GM18868 (cell line): ENCODE data around the gene ACTR3C.
"Not testable (repeated sequence)": the region's sequence is repeated elsewhere in the genome, so short reads cannot be mapped to it uniquely, and the experiment has no call there.

ENCODE experiments used
- ATAC-seq: cut with Tn5 transposase; IDR thresholded peaks from one replicate; pipeline ENCODE4 v1.9.1; 2021; ENCODE audit warnings: mild to moderate bottlenecking, moderate library complexity; ENCODE audit not compliant: unreplicated experiment

The ACTR3C gene

GRCh38 chr7:150285849-150286754, 37.2 kb downstream of the ACTR3C start:
- ATAC-seq, result peak; percentile 86

DNA sequence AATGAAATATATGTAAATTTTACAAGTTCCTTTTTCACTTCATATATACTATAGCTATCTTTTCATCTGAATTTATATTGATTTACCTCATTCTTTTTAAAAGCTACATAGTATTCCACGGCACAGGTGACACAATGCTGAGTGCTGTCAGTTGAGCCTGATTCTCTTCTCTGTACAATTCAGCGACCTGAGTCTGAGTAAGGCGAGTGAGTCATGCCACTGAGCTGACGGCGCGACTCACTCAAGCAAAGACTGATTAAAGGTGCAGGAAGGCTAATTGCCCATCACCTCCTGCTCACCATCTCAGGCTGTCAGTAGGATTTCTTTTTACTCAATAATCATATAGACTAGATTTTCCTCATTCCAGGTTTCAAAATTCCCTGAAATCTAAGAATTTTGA, 39.7 kb downstream of the ACTR3C start:
- ATAC-seq, result not testable (repeated sequence)

GRCh38 chr7:150283111-150283510, 40.2 kb downstream of the ACTR3C start:
- not testable (repeated sequence) for ATAC-seq

GRCh38 chr7:150281681-150282403, 41.5 kb downstream of the ACTR3C start:
- ATAC-seq, result not testable (repeated sequence)

GRCh38 chr7:150278383-150278782, 45.0 kb downstream of the ACTR3C start:
- ATAC-seq, result not testable (repeated sequence)

DNA sequence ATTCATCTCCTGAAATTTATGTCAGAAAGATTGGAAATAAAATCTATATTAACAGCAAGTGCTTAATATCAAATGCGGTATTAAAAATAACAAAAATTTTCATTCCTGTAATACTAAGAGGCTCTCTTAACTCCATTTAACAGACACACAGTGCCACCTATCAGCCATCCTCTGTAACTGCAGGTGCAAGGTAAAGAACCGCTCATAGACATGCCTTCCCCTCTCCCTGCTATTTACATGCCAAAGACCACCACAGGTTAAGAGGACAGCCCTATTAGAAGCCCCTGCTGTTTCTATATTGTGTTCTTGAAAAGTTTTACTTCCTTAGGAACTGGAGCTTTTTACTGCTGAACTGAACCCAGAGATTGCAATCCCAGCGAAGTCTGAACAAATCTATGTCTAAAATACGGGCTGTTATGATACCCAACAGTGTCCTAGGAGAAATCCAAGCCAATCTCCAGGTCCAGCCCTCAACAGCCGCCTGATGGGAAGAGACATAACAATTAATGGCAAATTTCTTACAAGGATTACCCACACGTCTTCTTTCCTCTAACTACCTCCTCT, 47.1 kb downstream of the ACTR3C start:
- peak; percentile 48 for ATAC-seq

DNA sequence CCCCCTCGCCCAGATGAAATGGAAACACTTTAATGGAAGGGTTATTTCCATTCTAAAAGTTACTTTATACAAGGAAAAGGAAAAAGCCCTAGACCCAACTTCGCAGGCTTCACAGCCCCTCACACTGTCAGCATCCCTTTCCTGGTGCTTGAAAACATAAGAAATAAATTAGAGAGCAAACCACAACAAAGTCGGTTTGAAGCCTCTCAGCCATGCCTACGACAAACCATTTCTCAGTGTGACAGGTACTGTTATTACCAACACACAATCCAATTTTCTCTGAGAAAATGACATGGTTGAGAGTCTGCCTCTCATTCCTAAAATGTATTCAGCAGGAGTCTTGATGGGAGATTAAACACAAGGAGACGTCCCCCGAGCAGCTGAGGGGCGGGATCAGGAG, 51.4 kb downstream of the ACTR3C start:
- ATAC-seq, result not testable (repeated sequence)

- ATAC-seq, result not testable (repeated sequence)
These were observed 53.1 kb downstream of the ACTR3C start for GRCh38 chr7:150270101-150270824.

DNA sequence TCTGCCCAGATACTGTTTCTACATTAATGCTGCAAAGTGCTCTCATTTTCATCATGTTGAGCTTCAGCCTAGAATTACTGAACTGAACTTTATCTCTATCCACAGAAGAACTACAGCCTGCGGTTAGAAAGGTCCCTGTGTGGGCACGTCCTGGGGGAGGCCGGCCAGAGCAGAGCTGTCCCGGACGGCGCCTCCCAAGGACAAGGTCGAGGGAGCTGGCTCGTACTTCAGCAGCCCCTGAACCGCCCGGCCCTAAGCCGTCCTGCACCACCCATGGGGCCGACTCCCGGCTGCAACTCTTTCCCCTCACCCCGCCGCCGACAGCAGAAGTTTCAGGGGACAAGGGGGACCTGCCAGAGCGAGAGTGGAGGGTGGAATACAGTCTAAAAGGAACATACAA, 54.5 kb downstream of the ACTR3C start:
- not testable (repeated sequence) for ATAC-seq

DNA sequence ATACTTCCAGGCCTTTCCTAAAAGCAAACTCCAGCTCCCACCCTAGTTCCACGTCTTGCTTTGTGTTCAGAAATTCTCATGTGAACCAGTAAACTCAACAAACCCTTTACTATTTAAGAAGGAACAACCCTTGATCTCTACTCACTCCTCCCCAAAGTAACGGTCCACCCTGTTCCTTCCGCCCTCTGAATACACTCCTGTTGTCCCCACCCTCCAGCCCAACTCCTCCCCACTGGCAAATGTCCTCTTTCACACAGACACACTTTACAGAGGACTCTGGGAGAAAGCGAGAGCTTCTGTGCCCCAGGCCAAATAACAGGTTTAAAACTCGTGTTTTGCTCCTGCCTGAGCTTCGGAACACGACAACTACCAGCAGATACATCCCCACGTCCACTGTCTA, 55.1 kb downstream of the ACTR3C start:
- ATAC-seq, result not testable (repeated sequence)

GRCh38 chr7:150266953-150267665, 56.2 kb downstream of the ACTR3C start:
- ATAC-seq, result not testable (repeated sequence)

- not testable (repeated sequence) for ATAC-seq
These were observed 60.7 kb downstream of the ACTR3C start for GRCh38 chr7:150262656-150263055.

- ATAC-seq, result not testable (repeated sequence)
These were observed 75.6 kb downstream of the ACTR3C start for GRCh38 chr7:150247745-150248144.

DNA sequence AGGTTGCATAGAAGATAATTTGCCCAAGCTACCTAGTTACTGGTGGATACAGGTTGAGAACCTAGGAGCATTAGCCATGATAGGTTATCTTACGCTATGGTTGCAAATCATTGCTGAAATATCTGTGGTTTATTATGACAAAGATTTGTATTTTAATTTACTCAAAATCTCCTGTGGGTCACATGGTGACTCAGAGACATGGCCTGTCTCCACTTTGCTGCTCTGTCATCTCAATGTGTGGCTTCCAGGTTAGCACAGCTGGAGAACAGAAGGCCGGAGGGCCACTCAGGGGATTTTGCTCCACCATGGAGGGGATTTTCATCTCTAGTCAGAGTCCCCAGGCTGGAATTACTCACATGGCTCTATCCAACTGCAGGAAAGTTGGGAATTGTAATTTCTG, 78.1 kb downstream of the ACTR3C start:
- ATAC-seq, result not testable (repeated sequence)

DNA sequence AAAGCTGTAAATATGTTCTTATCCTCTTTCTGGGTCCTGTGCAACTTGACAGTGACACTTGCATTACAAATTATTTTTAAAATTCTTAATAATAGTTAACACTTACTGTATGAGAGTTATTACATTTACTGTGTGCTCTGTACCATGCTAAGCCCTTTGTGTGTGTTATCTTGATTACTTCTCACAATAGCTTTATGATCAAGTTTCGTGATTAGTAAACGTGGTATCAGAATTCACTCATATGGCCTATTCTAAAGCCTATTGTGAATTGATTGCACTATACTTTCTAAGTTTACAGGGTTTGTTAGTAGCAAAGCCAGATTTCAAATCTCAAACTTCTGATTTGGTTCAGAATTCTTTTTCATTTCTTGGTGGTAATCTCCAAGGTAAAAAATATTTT, 80.4 kb downstream of the ACTR3C start:
- not testable (repeated sequence) for ATAC-seq

- ATAC-seq, result not testable (repeated sequence)
These were observed 97.9 kb downstream of the ACTR3C start for GRCh38 chr7:150225444-150225843.

DNA sequence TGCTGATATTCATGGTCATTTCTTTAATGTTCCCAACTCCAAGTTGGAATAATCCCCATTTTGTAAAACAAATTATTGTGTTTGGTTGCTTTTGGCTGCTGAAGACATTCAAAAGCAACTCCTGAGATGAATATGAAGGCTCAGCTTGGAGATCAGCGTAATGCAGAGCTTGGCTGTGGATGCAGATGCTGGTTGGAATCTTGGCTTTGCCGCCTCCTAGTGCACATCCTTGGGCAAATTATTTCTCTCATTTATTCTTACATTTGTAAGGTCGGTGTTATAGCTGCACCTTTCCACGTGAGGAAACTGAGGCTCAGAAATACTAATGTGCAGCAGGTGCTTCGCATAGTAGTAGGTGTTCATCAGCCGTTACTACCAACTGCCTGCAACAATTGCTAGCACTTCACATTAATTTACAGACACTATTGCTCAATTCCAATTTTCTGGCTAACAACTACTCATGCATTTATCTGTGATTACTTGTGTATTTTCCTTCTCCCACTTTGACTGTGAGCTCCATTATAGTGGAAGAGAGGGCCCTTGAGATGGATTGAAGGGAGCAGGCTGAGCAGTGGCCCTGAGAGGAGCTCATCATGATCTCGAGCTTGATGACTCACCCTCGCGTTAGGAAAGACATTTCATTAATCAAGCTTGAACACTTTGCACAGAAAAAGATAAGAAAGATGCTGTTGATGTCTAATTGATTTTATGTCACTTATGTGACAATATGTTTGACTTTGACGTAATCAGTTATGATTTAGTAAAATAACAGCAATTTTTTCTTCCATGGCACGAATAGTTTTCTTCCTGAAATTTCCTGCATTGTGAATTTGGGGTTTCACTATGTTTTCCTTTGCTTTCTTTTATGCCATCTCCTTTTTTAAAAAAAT, 101.0 kb downstream of the ACTR3C start:
- ATAC-seq, result not testable (repeated sequence)

DNA sequence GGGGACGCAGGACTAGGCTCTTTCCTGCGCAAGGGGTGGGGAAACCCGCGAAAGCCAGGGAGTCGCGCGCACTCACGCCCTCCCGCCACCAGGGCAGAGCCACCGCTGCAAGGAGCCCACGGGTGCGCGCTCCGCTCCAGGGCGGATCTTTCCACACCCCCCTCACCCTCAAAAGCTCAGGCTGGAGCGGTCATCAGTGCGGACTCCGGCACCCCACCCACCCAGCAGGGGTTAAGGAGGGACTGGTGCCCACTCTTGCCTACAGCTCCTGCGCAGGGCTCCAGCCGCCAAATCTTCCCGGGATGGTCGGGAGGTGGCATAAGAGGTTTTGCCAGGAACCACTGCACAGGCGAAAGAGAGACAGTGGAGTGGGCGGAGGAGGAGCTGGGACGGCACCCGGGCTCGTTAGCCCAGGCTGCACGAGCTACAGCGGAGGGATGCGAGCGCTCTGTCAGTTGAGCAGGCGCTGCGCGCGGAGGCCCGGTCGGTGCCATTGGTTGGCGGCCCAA, 102.6 kb downstream of the ACTR3C start:
- not testable (repeated sequence) for ATAC-seq
